HepG2 (cell line): ENCODE results near the gene HAGHL. TPM values are rescaled to one million over a fixed set of nuclear protein-coding genes. Genes with fewer than 3 reads are reported as not detected.

Source experiments
- EED ChIP-seq: sonication (generic); formaldehyde crosslinking; IDR thresholded peaks from 2 replicates; pipeline ENCODE4 v1.5.0; 2020; ENCODE audit warnings: mild to moderate bottlenecking, missing genetic modification reagents
- FOXC1 ChIP-seq: sonication (generic); formaldehyde crosslinking; IDR thresholded peaks from 2 replicates; pipeline ENCODE4 v1.8.0; 2022; ENCODE audit warnings: mild to moderate bottlenecking, missing genetic modification reagents, borderline replicate concordance
- GATAD2A ChIP-seq: IDR thresholded peaks from 2 replicates; pipeline ENCODE4 v1.6.1; 2016
- HDAC6 ChIP-seq: fragments of 200-600 bp; sonication (generic); IDR thresholded peaks from 2 replicates; pipeline ENCODE4 v1.7.0; 2017; ENCODE audit warnings: mild to moderate bottlenecking, antibody characterized with exemption, low read length, low read depth
- IRF1 ChIP-seq: sonication (generic); formaldehyde crosslinking; IDR thresholded peaks from 2 replicates; pipeline ENCODE4 v1.4.0; 2020; ENCODE audit warnings: low read depth, mild to moderate bottlenecking, missing genetic modification reagents
- ISL2 ChIP-seq: sonication (generic); formaldehyde crosslinking; IDR thresholded peaks from 2 replicates; pipeline ENCODE4 v1.5.0; 2020; ENCODE audit warnings: missing genetic modification reagents
- MAFG ChIP-seq: sonication (generic); formaldehyde crosslinking; IDR thresholded peaks from 2 replicates; pipeline ENCODE4 v1.5.1; 2020; ENCODE audit warnings: mild to moderate bottlenecking, missing genetic modification reagents
- MTERF4 ChIP-seq: sonication (generic); formaldehyde crosslinking; IDR thresholded peaks from 2 replicates; pipeline ENCODE4 v1.8.0; 2023; ENCODE audit warnings: mild to moderate bottlenecking, missing genetic modification reagents
- NFE2L1 ChIP-seq: sonication (generic); formaldehyde crosslinking; IDR thresholded peaks from 2 replicates; pipeline ENCODE4 v1.4.0; 2020; ENCODE audit warnings: missing genetic modification reagents, mild to moderate bottlenecking, borderline replicate concordance
- PAX8 ChIP-seq: sonication (generic); formaldehyde crosslinking; IDR thresholded peaks from 2 replicates; pipeline ENCODE4 v1.8.0; 2022; ENCODE audit warnings: mild to moderate bottlenecking, missing genetic modification reagents, borderline replicate concordance
- SMAD3 ChIP-seq: sonication (generic); formaldehyde crosslinking; IDR thresholded peaks from 2 replicates; pipeline ENCODE4 v1.4.0; 2020; ENCODE audit warnings: missing genetic modification reagents
- SMC3 ChIP-seq: IDR thresholded peaks from 2 replicates; pipeline ENCODE4 v1.6.1; 2011; ENCODE audit warnings: low read length, improper control_type of control experiment
- SRY ChIP-seq: sonication (generic); formaldehyde crosslinking; IDR thresholded peaks from 2 replicates; pipeline ENCODE4 v1.8.0; 2022; ENCODE audit warnings: mild to moderate bottlenecking, missing genetic modification reagents
- STAT6 ChIP-seq: sonication (generic); formaldehyde crosslinking; IDR thresholded peaks from 2 replicates; pipeline ENCODE4 v1.4.0; 2020; ENCODE audit warnings: missing genetic modification reagents, mild to moderate bottlenecking, borderline replicate concordance
- ZMYM4 ChIP-seq: sonication (generic); formaldehyde crosslinking; IDR thresholded peaks from 2 replicates; pipeline ENCODE4 v1.8.1; 2023; ENCODE audit warnings: mild to moderate bottlenecking, missing genetic modification reagents
- ZNF124 ChIP-seq: sonication (generic); formaldehyde crosslinking; IDR thresholded peaks from 2 replicates; pipeline ENCODE4 v1.4.0; 2020; ENCODE audit warnings: missing genetic modification reagents
- ZNF232 ChIP-seq: sonication (generic); formaldehyde crosslinking; IDR thresholded peaks from 2 replicates; pipeline ENCODE4 v1.4.0; 2020; ENCODE audit warnings: missing genetic modification reagents, borderline replicate concordance
- ZNF510 ChIP-seq: sonication (generic); formaldehyde crosslinking; IDR thresholded peaks from 2 replicates; pipeline ENCODE4 v1.4.0; 2020; ENCODE audit warnings: low read depth, mild to moderate bottlenecking, missing genetic modification reagents
- ZNF563 ChIP-seq: sonication (generic); formaldehyde crosslinking; IDR thresholded peaks from 2 replicates; pipeline ENCODE4 v1.8.0; 2022; ENCODE audit warnings: mild to moderate bottlenecking, moderate library complexity, missing genetic modification reagents
- ZNF614 ChIP-seq: IDR thresholded peaks from 2 replicates; pipeline ENCODE4 v1.6.1; 2018; ENCODE audit warnings: missing biosample characterization, missing genetic modification reagents, inconsistent platforms, borderline replicate concordance
- ZNF749 ChIP-seq: sonication (generic); formaldehyde crosslinking; IDR thresholded peaks from 2 replicates; pipeline ENCODE4 v1.8.0; 2022; ENCODE audit warnings: mild to moderate bottlenecking, missing genetic modification reagents, moderate library complexity, borderline replicate concordance
- polyA plus RNA-seq, 8 experiments: library from polyadenylated mRNA; depleted of rRNA in 3 of 8; stranded (reverse) in 7 of 8; unstranded in 1 of 8; fragments of >200 nt; fragmentation: Illumina TruSeq in 4 of 8; extraction: Trizol in 4 of 8; gene quantifications; 2 replicates each; pipeline versions ENCODE4 v1.2.1 to v1.2.3, GENCODE V29; 2011 to 2016; ENCODE audit warnings: low read depth in 4 of 8, missing spikeins in 1 of 8, mixed read lengths in 1 of 8; ENCODE audit not compliant: insufficient read depth in 1 of 8
- total RNA-seq, 5 experiments: library from RNA; depleted of rRNA; stranded (reverse); fragments of >200 nt; fragmentation: Illumina TruSeq; extraction: Trizol; gene quantifications; 2 replicates each; pipeline ENCODE4 v1.2.3, GENCODE V29; 2016; ENCODE audit warnings: low read depth in 1 of 5
- TF ChIP-seq, protein P1 (sequence below): sonication (generic); formaldehyde crosslinking; IDR thresholded peaks from 2 replicates; pipeline ENCODE4 v1.4.0; 2020; ENCODE audit warnings: mild to moderate bottlenecking, missing genetic modification reagents, borderline replicate concordance
- TF ChIP-seq, protein P2 (sequence below): sonication (generic); formaldehyde crosslinking; IDR thresholded peaks from 2 replicates; pipeline ENCODE4 v1.8.0; 2022; ENCODE audit warnings: missing genetic modification reagents, mild to moderate bottlenecking, borderline replicate concordance

The HAGHL gene
- total and polyA plus RNA-seq, 2 of the 13 experiments (the other 11 are each of a cell fraction or from before 2014, with no cell fraction given), result 3.4 to 8.4 TPM

GRCh38 chr16:720990-721764, 5.7 kb upstream of the HAGHL start, which contains the start of gene ANTKMT (continued):
- no peak for TF ChIP-seq GATAD2A (CRISPR knock-in tag)
- TF ChIP-seq, protein P1, sequence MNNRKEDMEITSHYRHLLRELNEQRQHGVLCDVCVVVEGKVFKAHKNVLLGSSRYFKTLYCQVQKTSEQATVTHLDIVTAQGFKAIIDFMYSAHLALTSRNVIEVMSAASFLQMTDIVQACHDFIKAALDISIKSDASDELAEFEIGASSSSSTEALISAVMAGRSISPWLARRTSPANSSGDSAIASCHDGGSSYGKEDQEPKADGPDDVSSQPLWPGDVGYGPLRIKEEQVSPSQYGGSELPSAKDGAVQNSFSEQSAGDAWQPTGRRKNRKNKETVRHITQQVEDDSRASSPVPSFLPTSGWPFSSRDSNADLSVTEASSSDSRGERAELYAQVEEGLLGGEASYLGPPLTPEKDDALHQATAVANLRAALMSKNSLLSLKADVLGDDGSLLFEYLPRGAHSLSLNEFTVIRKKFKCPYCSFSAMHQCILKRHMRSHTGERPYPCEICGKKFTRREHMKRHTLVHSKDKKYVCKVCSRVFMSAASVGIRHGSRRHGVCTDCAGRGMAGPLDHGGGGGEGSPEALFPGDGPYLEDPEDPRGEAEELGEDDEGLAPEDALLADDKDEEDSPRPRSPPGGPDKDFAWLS (CRISPR knock-in tag), result no peak
- peak; percentile 26; the same call in 1 of the 2 replicates for TF ChIP-seq ZNF510 (CRISPR knock-in tag)
- TF ChIP-seq ZNF614 (CRISPR knock-in tag), result no peak; the same call in 1 of the 2 replicates
- peak; percentile 95 for TF ChIP-seq ZNF563
- TF ChIP-seq HDAC6, result no peak
- TF ChIP-seq ZNF232 (CRISPR knock-in tag), result peak; percentile 79; the same call in 1 of the 2 replicates
- TF ChIP-seq FOXC1, result peak; percentile 66
- no peak for TF ChIP-seq SMC3
- TF ChIP-seq SRY (CRISPR knock-in tag), result peak; percentile 85; the same call in 1 of the 2 replicates
- TF ChIP-seq EED (CRISPR knock-in tag), result peak; percentile 48; the same call in 1 of the 2 replicates
- TF ChIP-seq IRF1 (CRISPR knock-in tag), result no peak
- 0 out of 2 replicates have a peak, but pooled peaks have one; percentile 11 for TF ChIP-seq ISL2 (CRISPR knock-in tag)
- TF ChIP-seq ZNF749 (CRISPR knock-in tag), result no peak; the same call in 1 of the 2 replicates
- no peak for TF ChIP-seq SMAD3 (CRISPR knock-in tag)
- TF ChIP-seq MTERF4, result peak; percentile 96
- TF ChIP-seq ZNF124 (CRISPR knock-in tag), result no peak
- peak; percentile 56 for TF ChIP-seq PAX8 (CRISPR knock-in tag)
- TF ChIP-seq NFE2L1 (CRISPR knock-in tag), result no peak
- TF ChIP-seq, protein P2, sequence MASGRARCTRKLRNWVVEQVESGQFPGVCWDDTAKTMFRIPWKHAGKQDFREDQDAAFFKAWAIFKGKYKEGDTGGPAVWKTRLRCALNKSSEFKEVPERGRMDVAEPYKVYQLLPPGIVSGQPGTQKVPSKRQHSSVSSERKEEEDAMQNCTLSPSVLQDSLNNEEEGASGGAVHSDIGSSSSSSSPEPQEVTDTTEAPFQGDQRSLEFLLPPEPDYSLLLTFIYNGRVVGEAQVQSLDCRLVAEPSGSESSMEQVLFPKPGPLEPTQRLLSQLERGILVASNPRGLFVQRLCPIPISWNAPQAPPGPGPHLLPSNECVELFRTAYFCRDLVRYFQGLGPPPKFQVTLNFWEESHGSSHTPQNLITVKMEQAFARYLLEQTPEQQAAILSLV (CRISPR knock-in tag), result peak; percentile 85
- no peak for TF ChIP-seq STAT6 (CRISPR knock-in tag)
- no peak for TF ChIP-seq MAFG (CRISPR knock-in tag)
- no peak for TF ChIP-seq ZMYM4 (CRISPR knock-in tag)
